IPS-18c (cell line): ENCODE data around the gene IPO5.

ENCODE experiments used
- H3K4me3 ChIP-seq: 2 replicates; pipeline ENCODE4 v1.7.0; 2013; ENCODE audit warnings: low read depth, mild to moderate bottlenecking, low read length, moderate library complexity; ENCODE audit not compliant: insufficient read depth
- H3K9me3 ChIP-seq: one replicate; pipeline ENCODE4 v1.6.1; 2013; ENCODE audit warnings: mild to moderate bottlenecking, low read length, moderate library complexity; ENCODE audit not compliant: control insufficient read depth, insufficient read depth

The IPO5 gene

GRCh38 chr13:98069985-98070384 lies 116.5 kb downstream of the IPO5 start:
- Histone ChIP-seq H3K4me3 (no peak overlapping the region), H3K9me3 (no peaks in the 10 kb centered on the region)

GRCh38 chr13:98071316-98071715 lies 117.8 kb downstream of the IPO5 start:
- H3K4me3 ChIP-seq = no peak overlapping the region
- no peaks in the 10 kb centered on the region for H3K9me3 ChIP-seq

DNA sequence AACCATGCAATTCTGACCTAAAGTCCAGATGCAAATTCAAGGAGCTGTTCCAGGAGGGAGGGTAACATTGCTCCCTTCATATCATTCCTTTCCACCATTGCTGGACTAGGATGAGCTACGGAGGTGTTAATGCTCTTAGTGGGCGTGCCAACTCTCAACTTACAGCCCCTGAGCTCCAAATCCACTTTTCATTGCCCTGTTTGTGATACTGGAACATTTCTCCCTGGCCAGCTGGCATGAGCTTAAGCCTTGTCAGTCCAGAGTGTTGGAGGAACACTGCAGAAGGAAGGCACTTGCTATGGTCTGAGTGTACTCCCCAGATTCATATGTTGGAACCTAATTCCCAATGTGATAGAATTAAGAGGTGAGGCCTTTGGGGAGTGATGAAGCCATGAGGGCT lies 119.0 kb downstream of the IPO5 start:
- Histone ChIP-seq H3K4me3 (no peak overlapping the region), H3K9me3 (no peaks in the 10 kb centered on the region)
